Bone marrow (tissue), 2 donors: ENCODE results near the gene FAM241B.

Experiments used
- DNase-seq, 2 donors: peaks; one replicate each; lab custom pipeline; 2025; lab: John Stamatoyannopoulos, UW

The FAM241B gene

DNA sequence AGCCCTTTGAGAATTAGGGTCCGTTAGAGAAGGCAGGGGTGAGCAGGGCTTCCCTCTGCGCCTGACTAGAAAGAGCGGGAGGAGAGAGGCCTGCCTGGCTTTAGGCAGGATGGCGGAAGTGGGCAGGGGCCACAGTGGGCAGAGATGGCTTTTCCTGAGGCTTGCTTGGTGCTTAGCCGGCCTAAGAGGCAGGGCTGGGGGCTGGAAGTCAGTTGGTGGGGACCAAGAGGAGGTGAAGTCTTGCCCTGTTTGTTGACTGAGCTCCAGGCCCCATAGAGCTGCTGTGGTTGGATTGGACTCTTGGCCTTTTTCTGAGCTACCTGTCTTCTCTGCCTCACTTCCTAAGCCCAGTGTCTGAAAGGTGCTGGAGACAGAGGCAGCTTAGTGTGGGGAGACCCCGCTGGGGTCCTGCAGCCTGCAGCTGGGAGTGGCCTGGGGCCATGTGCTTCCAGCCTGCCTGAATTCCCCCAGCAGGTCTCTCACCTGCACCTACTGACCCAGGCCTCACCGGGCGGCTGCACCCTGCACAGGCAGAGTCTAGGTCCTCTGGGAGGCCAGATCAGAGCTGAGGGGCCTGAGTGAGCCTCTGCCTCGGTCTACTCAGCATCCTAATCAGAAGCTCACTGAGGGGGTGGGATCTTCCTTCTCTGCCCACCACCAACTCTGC lies 4.8 kb downstream of the FAM241B start:
- no peak for DNase-seq

DNA sequence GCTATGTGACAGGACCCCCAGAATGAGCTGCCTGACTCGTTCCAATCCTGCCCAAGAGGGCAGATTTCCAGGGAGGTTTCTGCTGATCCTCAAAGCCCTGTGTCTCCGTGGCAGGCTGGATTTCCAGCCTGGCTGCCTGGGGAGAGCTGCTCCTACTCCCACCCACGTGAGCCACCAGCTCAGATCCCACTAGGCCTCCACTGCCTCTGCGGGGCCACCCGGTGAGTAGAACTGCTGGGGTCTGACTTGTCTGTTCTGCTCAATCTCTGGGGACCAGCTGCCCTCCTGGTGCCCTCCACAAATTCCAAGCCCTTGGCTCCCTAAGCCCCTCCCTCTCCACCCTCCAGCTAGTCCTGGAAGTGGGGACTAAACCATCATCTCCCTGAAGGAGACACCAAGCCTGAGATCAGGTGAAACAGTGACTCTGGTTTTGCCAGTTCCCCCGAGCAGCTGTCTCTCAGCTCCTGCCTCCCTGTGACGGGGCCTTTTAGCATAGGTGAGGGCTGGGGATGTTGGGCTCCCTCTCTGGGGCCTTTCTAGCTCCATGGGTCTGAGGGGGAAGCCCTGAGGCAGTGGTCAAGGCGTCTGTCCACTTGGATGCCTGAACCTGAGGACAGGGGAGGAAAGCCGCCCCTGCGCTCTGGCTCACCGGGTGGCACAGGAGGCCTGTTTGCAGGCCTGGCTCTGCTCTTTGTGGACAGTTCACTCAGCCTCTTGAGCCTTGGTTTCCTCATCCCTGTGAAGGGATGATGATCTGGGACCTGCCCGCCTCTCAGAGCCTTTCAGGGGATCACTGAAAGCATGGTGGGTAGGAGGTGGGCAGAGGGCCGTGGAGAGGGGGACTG lies 5.6 kb downstream of the FAM241B start:
- DNase-seq: no peak

DNA sequence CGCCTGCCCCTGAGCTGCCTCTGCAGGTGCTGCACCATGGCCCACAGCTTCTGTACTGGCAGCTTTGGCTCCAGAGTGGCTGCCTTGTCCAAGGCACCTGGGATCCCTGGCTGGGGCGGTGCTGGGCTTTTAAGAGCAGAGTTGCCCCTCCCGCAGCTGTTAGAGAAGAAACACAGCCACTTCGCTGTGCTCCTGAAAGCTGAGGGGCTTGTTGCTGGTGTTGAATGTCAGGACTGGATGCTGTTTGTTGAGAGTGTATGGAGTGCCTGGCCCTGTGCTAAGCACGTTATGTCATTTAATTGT lies 6.2 kb downstream of the FAM241B start:
- DNase-seq: no peak

DNA sequence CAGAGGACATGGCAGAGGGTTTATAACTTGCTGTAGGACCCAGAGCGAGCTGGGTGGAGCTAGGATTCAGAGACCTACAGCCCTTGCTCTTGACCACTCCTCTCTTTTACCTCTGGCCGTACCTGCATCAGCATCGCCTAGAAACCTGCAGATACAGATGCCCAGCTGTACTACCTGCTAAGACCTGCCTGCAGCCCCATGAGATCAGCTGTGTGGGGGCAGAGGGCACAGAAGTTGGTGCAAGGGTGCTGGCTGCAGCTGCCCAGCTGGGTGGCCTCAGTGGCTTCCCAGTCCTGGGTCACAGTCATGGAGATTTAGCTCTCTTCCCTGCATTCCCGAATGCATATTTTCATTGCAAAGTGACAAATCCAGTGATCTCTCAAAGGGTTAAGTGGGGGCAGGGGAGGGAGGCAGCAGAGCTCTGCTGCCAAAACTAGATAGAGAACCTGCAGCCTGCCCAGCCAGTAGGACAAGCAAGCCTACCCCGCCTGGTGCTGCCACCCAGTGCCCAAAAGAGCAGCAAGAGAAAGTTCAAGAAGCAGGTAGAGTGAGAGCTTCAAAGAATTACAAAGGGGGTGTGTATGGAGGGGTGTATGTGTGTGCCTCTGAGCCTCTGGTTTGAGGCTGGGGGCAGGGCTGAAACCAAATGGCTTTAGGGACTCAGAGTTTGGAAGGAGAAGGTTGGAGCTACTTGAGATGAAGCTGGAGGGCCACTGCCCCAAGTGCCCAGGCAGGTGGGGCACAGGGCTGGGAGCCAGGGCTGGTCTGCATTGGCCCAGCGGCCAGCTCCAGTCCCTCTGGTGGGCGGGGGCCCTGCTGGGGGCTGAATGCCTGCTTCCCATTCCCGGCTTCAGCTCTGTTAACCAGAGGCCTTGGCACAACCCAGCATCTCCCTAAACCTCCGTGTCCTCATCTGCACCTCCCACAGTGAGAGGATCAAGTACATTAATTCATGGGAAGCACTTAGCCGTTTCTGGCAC lies 6.9 kb downstream of the FAM241B start:
- no peak for DNase-seq

DNA sequence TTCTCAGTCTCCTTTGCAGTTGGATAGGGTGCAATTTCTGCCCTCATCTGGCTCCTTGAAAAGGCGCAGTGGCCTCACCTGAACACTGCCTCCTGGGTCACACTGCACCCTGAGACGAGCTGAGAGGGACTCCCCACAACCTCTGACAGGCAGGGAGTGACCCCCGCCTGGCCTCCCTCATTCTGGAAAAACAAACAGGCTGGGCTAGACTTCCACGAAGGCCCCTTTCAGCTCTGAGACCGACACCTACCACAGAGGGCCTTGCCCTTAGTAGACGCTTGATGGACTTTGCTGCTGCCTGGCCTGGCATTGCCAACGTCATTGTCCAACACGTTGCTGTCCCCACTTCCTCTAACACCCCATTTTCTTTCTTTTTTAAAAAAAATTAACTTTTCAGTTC lies 8.6 kb downstream of the FAM241B start:
- DNase-seq: no peak

DNA sequence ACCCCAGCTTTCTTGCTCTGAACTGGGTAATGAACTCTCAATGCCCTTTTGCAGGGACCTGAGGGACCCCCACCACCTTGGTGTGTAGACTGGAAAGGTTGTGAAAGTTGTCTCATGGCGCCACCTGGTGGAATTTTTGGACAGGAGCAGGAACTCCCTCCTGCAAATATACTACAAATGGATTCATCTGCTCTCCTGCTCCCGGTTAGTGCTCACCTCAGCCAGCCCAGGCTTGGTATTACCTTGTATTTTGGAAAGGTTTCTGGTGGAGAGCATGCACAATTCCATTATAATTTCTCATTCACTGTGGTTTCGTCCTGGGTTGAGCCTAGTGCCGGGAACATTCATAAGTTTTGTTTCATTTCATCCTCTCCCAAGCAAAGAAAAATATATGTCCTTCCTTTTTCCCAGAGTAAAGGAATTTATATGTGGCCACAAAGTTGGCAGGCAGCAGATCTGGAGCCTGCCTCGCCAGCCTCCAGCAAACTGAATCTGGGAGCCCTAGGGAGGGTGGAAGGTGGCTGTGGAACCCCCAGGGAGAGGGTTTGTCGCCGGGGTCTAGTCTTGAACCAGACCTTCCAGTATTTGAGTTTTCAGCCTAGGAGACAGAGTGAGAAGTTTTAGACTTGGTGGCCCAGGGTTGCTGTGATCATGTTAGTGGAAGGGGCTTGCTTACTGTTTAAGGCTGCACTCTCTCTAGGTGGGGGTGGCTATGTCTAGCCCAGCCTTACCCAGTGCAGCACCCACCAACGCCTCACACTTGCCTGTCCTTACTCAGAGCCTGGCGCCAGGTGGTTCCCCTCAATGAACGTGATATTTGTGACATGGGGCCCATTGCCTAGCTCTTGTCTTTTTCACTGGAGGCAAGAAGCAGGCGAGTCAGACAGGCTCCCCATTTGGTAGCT lies 9.5 kb downstream of the FAM241B start:
- DNase-seq: peak; percentile 11 to 21

DNA sequence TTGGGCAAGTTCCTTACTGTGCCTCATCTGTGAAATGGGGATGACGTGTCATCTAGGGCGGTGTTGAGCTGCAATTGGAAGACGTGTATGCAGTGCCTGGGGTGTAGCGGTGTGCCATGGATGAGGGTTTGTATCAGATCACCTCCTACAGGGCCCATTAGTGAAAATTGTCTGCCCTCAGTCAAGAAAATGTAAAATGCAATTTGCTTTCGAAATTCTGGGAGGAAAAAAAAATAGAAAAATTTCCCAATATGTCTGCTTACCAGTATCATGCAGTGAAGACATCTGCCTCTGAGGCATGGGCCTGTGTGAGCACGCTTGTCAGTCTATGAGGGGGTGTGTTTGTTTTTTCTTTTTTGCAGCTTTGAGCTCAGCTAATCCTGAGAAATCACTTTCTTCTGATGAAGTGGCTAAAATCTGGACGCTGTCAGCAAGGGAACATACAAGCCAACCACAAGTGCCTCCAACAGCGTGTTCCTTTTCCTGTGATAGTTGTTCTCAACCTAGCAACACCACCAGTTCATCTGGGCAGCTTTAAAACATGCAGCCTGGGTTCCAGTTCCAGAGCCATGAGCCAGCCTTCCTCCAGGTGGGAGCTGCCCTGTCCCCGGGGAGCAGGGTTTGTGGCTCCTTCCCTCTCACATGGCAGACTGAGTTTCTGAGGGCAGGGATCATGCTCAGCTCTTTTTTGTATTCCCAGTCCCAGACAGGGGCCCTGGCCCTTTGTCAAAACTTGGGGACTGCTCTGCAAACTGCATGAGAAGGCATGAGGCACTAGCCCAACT lies 10.3 kb downstream of the FAM241B start:
- no peak for DNase-seq

DNA sequence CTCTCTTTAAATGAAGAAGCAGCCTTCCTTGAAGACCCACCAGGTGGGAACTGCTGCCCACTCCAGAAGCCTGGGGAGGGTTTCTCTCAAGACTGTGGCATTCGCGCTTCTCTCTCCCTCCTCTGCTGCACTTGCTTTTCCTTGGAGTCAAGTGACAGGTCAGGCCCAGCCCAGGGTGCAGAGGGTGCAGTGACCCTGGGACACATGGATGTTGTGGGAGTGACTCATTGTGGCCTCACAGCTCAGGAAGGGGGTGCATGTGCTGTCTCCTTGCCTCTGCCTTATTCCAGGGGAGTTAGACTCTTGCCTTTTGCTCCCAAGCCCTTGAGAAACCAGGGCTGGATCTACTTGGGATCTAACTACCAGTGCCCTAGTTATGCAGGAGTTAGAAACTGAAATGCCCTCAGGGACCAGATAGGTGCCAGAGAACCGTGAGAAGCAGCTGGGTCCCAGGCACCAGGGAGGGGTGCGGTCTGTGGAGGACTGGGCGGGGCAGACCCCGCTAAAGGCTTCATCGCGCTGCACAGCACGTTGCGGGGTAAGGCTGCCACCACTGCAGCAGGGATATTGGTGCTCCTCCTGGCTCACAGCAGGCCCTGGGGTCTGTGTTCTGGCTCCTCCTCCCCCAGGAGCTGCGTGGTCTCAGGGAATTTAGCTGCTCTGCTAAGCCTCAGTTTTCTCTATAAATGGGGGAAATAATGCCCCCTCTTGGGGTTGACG lies 11.4 kb downstream of the FAM241B start:
- no peak for DNase-seq

DNA sequence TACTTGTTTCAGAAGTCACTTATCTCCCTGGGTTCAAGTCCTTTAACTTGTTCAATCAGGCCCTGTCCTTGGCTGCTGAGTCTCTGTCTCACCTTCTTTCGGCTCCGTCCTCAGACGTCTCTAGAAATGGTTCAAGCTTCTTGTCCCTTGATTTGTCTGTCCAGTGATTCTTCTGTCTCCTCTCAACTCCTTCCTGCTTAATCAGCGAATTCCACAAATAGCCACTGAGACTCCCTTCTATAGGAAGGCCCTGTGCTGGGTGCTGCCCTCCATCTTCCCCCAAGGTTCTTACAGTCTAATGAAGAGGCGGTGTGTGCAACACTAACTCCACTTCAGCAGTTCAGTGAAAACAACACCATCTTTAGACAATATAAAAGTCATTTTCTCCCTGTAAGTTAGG lies 12.7 kb downstream of the FAM241B start:
- no peak for DNase-seq

DNA sequence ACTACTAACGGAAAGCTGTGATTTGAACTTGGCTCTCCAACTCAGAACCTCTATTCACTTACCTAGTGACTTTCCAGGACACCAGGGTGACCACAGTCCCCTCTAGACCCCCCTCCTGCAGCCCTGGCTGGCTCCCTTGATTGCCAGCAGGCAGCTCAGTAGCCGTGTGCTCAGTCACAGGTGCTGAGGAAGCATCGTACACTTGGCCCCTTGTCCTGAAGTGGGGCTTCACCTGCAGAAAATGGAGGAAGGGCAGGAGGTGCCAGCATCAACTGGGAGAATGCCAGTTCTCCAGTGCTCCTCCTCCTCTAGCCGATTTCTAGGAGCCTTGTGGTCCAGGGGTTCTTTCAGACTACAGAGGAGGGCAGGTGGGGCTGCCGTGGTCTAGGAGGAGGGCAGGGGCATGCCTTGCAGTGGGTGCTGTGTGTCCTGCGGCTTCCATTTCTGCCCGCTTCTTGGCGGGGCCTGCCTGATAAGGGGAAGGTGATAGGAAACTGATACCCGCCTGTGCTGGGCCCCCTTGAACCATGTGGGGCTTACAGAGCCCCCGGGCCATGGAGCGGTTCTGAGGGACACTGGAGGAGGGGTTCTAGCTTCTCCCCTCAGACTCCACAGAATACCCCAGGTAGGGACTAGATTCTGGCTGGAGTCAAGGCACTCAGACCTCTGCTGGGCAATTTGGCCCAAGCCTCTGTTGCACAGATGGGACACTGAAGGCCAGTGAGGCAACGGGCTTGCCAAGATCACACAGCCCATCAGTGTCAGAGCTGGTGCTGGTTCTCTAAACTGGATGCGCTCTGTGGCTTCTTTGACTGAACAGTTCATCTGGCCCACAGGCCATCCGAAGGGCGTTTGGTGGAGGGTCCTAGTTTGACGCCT lies 14.0 kb downstream of the FAM241B start:
- DNase-seq: no peak

DNA sequence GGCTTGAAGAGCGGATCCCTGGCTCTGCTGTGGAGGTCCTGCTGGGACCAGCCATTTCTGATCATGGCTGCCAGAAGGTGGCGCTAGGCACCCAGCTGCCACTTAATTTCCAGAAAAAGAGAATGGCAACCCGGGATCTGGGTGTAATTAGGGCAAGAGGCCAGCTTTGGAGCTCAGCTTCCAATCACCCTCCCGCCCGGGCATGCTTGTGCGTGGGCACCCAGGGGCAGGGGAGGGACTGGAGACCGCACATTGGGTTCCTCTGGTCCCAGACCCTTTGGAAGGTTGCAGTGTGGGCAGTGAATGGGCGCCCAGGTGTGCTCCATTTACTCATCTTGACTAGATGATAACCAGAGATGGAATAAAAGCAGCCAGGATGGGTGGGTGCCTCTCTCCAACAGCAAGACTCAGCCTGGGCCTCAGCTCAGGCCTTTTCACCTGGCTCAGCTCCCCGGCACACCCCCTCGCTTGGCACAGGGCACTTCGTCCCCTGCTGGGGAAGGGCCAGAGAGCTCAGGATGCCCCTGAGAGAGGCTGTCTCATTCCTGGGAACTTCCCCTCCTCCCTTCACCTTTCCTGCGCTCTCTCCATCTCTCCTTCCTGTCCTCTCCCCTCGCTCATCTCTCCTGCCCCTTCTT lies 14.7 kb downstream of the FAM241B start:
- DNase-seq: no peak

DNA sequence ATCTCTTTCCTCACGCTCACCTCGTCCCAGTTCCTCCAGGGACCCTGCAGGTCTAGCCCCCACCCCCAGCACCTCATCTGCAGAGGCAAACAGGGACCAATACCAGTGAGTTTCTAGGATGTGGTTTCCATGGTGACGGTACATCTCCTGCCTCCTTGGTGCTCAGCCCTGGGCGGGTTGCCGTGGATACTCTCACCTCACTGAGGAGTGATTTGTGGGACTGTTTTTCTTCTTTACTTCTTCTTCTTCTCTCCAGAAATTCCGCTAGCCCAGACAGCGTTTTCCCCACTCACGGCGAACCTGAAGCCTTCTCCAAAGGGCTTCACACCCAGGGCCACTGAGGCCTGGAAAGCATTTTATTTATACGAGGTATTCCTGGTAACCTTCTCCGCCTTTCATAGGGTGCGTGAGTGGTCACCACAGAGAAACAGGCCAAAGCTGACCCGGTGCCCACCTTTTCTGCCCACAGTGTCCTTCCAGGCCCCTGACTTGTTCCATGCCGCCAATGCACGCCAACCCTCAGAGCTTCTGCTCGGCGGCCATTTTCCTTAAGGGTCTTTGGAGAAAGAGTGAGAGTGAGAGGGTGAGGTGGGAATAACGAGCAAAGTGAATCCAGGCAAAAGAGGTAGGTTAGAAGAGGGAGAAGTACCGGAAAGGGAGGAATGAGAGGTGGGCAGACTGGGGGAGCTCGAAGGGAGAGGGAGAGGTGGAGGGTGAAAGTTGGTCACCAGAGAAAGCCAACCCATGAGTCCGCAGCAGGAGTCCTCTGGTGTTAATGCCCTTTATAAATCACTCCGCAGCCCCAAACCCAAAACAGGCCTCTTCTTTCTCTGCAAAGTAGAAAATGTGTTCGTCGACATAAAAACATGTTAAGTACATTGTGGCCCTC lies 15.5 kb downstream of the FAM241B start:
- no peak for DNase-seq

DNA sequence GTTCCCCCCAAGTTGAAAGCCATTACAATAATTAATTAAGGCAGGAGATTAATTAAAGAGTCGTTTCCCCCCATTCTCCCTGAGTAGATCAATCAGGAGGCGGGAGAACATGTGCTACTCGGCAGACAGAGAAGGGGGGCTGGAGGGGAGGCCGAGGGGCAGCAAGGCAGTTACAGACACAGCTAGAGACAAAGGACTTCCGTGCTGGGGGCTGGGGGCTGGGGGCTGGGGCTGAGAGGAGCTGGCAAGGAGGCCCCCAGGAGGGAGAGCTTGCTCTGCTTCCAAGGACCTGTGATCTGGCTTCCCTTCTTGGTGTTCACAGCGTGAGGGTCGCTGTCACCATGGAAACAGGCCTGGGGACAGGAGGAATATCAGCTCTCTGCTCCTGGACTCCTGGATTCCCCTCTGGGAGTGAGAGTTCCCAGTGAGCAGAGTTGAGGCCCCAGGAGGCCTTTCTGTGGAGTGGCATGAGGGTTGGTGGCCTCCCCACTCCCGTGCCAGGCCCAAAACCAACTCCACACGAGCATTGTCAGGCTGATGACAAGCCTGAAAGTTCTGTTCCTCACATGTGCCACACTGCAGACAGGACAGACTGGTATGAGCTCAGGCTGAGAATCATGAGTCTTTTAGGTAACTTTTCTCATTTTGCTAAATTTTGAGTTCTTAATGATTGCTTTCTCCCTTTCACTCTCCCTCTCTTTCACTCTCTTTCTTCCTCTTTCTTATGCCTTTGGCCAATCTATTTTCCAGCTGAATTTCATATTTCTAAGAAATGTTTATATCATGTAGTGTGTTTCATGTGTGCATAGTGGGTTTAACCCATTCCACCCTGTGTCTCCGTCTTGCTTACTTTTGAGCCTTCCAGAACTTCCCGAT lies 16.4 kb downstream of the FAM241B start:
- no peak for DNase-seq

DNA sequence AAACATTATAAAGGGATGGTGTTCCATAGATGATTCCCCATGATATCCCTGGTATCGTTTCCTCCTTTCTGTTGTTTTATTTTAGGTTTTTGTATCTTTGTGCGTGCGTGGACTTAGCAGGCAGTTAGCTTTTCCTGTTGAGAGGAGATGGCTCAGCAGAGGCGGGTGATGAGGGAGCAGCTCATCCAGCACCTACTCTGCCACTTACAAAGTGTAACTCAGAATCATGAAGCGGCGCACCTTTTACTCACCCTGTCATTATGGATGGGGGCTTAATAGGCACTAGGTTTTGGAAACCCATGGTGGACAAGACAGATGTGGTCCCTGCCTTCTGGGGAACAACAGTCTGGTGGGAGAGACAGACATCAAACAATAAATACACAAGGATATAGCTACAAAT lies 17.1 kb downstream of the FAM241B start:
- no peak for DNase-seq

DNA sequence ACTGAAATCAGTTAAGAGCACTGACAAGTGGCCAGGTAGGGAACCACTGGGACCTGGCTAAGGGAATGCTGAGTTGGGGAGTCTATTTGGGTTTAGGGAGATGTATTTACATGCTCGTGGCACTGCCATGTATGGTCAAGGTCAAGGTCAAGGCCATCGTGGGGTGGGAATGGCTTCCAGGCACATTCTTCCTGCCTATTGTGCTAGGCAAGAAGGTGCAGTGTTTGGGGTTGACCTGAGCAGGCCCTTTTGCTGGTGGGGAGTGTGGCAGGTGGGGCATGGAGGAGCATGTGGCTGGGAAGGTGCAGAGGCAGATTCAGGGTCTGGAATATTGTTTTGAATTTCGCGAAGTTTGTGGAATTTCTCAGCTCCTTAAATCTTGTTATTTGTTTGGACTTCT lies 17.8 kb downstream of the FAM241B start:
- DNase-seq: no peak

DNA sequence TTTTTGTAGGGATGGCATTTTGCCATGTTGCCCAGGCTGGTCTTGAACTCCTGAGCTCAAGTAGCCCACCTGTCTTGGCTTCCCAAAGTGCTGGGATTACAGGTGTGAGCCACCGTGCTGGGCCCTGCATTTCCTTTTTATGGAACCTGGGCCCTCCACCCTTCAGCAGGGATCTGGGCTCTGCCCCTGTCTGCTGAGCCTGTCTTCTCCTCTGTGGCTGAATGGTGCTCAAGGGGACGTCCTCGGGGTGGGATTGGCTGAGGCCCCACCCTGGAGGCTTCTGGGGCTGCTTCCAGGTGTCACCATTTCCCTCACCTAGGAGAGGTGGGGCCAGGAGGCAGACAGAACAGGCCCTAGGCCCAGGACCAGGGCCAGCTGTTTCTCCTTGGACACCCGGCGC lies 18.4 kb downstream of the FAM241B start:
- DNase-seq: no peak
